HG02759 (cell line): ENCODE results near the gene WDFY4.

ENCODE experiments used
- ATAC-seq: cut with Tn5 transposase; IDR thresholded peaks from one replicate; pipeline ENCODE4 v1.9.1; 2021; ENCODE audit warnings: mild to moderate bottlenecking, moderate library complexity; ENCODE audit not compliant: unreplicated experiment

WDFY4 gene

GRCh38 chr10:48805848-48806247 is 121.2 kb downstream of the WDFY4 start:
- ATAC-seq, result no peak

GRCh38 chr10:48806342-48806741 is 121.7 kb downstream of the WDFY4 start:
- ATAC-seq, result no peak

GRCh38 chr10:48807791-48808470 is 123.3 kb downstream of the WDFY4 start:
- ATAC-seq, result no peak

- ATAC-seq, result no peak
Observed at GRCh38 chr10:48809261-48809660, 124.6 kb downstream of the WDFY4 start.

- ATAC-seq, result no peak
Observed at GRCh38 chr10:48811461-48811860, 126.8 kb downstream of the WDFY4 start.

GRCh38 chr10:48811917-48812316 is 127.2 kb downstream of the WDFY4 start:
- no peak for ATAC-seq

- no peak for ATAC-seq
Observed at GRCh38 chr10:48813291-48813690, 128.6 kb downstream of the WDFY4 start.

GRCh38 chr10:48813825-48814224 is 129.2 kb downstream of the WDFY4 start:
- ATAC-seq, result no peak

- no peak for ATAC-seq
Observed at GRCh38 chr10:48814933-48815332, 130.3 kb downstream of the WDFY4 start.

GRCh38 chr10:48817141-48817540 is 132.5 kb downstream of the WDFY4 start:
- no peak for ATAC-seq

- ATAC-seq, result no peak
Observed at GRCh38 chr10:48818081-48818480, 133.4 kb downstream of the WDFY4 start.

- no peak for ATAC-seq
Observed at GRCh38 chr10:48818861-48819520, 134.3 kb downstream of the WDFY4 start.

- ATAC-seq, result no peak
Observed at GRCh38 chr10:48819783-48820182, 135.1 kb downstream of the WDFY4 start.

GRCh38 chr10:48820231-48820630 is 135.6 kb downstream of the WDFY4 start:
- no peak for ATAC-seq

GRCh38 chr10:48820699-48821098 is 136.0 kb downstream of the WDFY4 start:
- no peak for ATAC-seq

- ATAC-seq, result no peak
Observed at GRCh38 chr10:48821111-48821510, 136.4 kb downstream of the WDFY4 start.

- ATAC-seq, result no peak
Observed at GRCh38 chr10:48821692-48822091, 137.0 kb downstream of the WDFY4 start.

- no peak for ATAC-seq
Observed at GRCh38 chr10:48833674-48834073, 149.0 kb downstream of the WDFY4 start.

- no peak for ATAC-seq
Observed at GRCh38 chr10:48834189-48834965, 149.7 kb downstream of the WDFY4 start.

GRCh38 chr10:48835781-48836180 is 151.1 kb downstream of the WDFY4 start:
- ATAC-seq, result no peak

GRCh38 chr10:48836605-48837004 is 151.9 kb downstream of the WDFY4 start:
- ATAC-seq, result no peak

- no peak for ATAC-seq
Observed at GRCh38 chr10:48838834-48839233, 154.2 kb downstream of the WDFY4 start.
